ENCODE results near the gene METTL25B. TPM values are rescaled to one million over a fixed set of nuclear protein-coding genes. Genes with fewer than 3 reads are reported as not detected.

Gene METTL25B
- total and polyA plus RNA-seq, 2 of the 13 experiments (the other 11 are each of a cell fraction or from before 2014, with no cell fraction given) = 11.9 to 24.0 TPM

GRCh38 chr1:156746728-156747631 lies 18.7 kb downstream of the METTL25B start (continued):
- TF ChIP-seq PATZ1 (CRISPR knock-in tag; IDR thresholded peaks at IDR 0.05) (peak; percentile 82), AGO1 (IDR thresholded peaks at IDR 0.05; ENCODE audit: low read depth, low read length, poor library complexity, severe bottlenecking) (no peak), SETDB1 (CRISPR knock-in tag; IDR thresholded peaks at IDR 0.05; ENCODE audit: borderline replicate concordance) (no peak), MXD3 (CRISPR knock-in tag; IDR thresholded peaks at IDR 0.05) (no peak; the same call in 1 of the 2 replicates), ZC3H4 (CRISPR knock-in tag; IDR thresholded peaks at IDR 0.05; ENCODE audit: borderline replicate concordance) (peak; percentile 78; the same call in 1 of the 2 replicates), ZBTB44 (CRISPR knock-in tag; IDR thresholded peaks at IDR 0.05) (no peak), GABPA (IDR thresholded peaks at IDR 0.05; ENCODE audit: low read depth, low read length) (peak; percentile 57), GABPA (CRISPR knock-in tag; IDR thresholded peaks at IDR 0.05; ENCODE audit: low read depth) (peak; percentile 82), KLF9 (CRISPR knock-in tag; IDR thresholded peaks at IDR 0.05; ENCODE audit: low read depth) (no peak), TP53 (CRISPR knock-in tag; conservative IDR thresholded peaks at IDR 0.05) (no peak), TAF1 (CRISPR knock-in tag; IDR thresholded peaks at IDR 0.05) (no peak), LRRFIP1 (CRISPR knock-in tag; conservative IDR thresholded peaks at IDR 0.05) (no peak)
- TF ChIP-seq, protein P1, sequence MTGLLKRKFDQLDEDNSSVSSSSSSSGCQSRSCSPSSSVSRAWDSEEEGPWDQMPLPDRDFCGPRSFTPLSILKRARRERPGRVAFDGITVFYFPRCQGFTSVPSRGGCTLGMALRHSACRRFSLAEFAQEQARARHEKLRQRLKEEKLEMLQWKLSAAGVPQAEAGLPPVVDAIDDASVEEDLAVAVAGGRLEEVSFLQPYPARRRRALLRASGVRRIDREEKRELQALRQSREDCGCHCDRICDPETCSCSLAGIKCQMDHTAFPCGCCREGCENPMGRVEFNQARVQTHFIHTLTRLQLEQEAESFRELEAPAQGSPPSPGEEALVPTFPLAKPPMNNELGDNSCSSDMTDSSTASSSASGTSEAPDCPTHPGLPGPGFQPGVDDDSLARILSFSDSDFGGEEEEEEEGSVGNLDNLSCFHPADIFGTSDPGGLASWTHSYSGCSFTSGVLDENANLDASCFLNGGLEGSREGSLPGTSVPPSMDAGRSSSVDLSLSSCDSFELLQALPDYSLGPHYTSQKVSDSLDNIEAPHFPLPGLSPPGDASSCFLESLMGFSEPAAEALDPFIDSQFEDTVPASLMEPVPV (CRISPR knock-in tag; IDR thresholded peaks at IDR 0.05) = no peak
- TF ChIP-seq, protein P2, sequence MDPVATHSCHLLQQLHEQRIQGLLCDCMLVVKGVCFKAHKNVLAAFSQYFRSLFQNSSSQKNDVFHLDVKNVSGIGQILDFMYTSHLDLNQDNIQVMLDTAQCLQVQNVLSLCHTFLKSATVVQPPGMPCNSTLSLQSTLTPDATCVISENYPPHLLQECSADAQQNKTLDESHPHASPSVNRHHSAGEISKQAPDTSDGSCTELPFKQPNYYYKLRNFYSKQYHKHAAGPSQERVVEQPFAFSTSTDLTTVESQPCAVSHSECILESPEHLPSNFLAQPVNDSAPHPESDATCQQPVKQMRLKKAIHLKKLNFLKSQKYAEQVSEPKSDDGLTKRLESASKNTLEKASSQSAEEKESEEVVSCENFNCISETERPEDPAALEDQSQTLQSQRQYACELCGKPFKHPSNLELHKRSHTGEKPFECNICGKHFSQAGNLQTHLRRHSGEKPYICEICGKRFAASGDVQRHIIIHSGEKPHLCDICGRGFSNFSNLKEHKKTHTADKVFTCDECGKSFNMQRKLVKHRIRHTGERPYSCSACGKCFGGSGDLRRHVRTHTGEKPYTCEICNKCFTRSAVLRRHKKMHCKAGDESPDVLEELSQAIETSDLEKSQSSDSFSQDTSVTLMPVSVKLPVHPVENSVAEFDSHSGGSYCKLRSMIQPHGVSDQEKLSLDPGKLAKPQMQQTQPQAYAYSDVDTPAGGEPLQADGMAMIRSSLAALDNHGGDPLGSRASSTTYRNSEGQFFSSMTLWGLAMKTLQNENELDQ (CRISPR knock-in tag; IDR thresholded peaks at IDR 0.05; ENCODE audit: borderline replicate concordance) = no peak
- TF ChIP-seq, protein P3, sequence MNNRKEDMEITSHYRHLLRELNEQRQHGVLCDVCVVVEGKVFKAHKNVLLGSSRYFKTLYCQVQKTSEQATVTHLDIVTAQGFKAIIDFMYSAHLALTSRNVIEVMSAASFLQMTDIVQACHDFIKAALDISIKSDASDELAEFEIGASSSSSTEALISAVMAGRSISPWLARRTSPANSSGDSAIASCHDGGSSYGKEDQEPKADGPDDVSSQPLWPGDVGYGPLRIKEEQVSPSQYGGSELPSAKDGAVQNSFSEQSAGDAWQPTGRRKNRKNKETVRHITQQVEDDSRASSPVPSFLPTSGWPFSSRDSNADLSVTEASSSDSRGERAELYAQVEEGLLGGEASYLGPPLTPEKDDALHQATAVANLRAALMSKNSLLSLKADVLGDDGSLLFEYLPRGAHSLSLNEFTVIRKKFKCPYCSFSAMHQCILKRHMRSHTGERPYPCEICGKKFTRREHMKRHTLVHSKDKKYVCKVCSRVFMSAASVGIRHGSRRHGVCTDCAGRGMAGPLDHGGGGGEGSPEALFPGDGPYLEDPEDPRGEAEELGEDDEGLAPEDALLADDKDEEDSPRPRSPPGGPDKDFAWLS (CRISPR knock-in tag; IDR thresholded peaks at IDR 0.05; ENCODE audit: borderline replicate concordance) = no peak

Measured in HepG2 (cell line).